Suprapubic skin (tissue), 4 donors: ENCODE data around the gene MDN1. TPM values are rescaled to one million over a fixed set of nuclear protein-coding genes. Genes with fewer than 3 reads are reported as not detected.
A peak's percentile ranks its signal among the peaks of the same experiment; 100 is the strongest.

ENCODE experiments used
- DNase-seq, 2 donors: peaks; one replicate each; pipeline ENCODE4 v3.0.0-alpha.2; 2019; ENCODE audit warnings: low spot score in 2 of 2
- H3K27ac ChIP-seq: fragments of 200-600 bp; sonication (generic); one replicate; pipeline ENCODE4 v1.5.1; 2019
- H3K27me3 ChIP-seq: fragments of 200-600 bp; sonication (generic); one replicate; pipeline ENCODE4 v1.5.1; 2019
- H3K36me3 ChIP-seq: fragments of 200-600 bp; sonication (generic); one replicate; pipeline ENCODE4 v1.5.1; 2019
- H3K4me1 ChIP-seq: fragments of 200-600 bp; sonication (generic); one replicate; pipeline ENCODE4 v1.5.1; 2019
- H3K4me3 ChIP-seq: fragments of 200-600 bp; sonication (generic); one replicate; pipeline ENCODE4 v1.5.1; 2019; ENCODE audit warnings: mild to moderate bottlenecking
- H3K9me3 ChIP-seq: fragments of 200-600 bp; sonication (generic); one replicate; pipeline ENCODE4 v1.5.1; 2019
- EP300 ChIP-seq: sonication (generic); formaldehyde crosslinking; IDR thresholded peaks from one replicate; pipeline ENCODE4 v1.6.1; 2017; ENCODE audit warnings: antibody characterized with exemption
- POLR2A ChIP-seq, 2 donors: fragments of 450-650 bp; IDR thresholded peaks; one replicate each; pipeline ENCODE4 v1.6.1; 2017; ENCODE audit warnings: antibody characterized with exemption in 2 of 2, mild to moderate bottlenecking in 2 of 2, moderate library complexity in 2 of 2
- POLR2AphosphoS5 ChIP-seq, 3 donors: sonication (generic); formaldehyde crosslinking; IDR thresholded peaks; one replicate each; pipeline ENCODE4 v1.6.1; 2017; ENCODE audit warnings: antibody characterized with exemption in 3 of 3
- WGBS: methylation state at CpG from one replicate; pipeline ENCODE4 v1.1.5; 2018; 5-methylcytosine and 5-hydroxymethylcytosine counted together
- total RNA-seq, 4 donors: library from RNA; depleted of rRNA; stranded (reverse); fragments of >200 nt; gene quantifications; one replicate each; pipeline ENCODE4 v1.1.0, GENCODE V29; 2016
- TF ChIP-seq, protein P1 (sequence below), 2 donors: fragments of 200-600 bp in 1 of 2; fragments of 450-650 bp in 1 of 2; sonication (generic) in 1 of 2; IDR thresholded peaks; one replicate each; pipeline ENCODE4 v1.5.1; 2016 to 2019; ENCODE audit warnings: antibody characterized with exemption in 2 of 2, mild to moderate bottlenecking in 1 of 2, moderate library complexity in 1 of 2

MDN1 gene
- total RNA-seq, 4 donors from 2014 or later, result 33.1 to 70.4 (median 44.5) TPM

DNA sequence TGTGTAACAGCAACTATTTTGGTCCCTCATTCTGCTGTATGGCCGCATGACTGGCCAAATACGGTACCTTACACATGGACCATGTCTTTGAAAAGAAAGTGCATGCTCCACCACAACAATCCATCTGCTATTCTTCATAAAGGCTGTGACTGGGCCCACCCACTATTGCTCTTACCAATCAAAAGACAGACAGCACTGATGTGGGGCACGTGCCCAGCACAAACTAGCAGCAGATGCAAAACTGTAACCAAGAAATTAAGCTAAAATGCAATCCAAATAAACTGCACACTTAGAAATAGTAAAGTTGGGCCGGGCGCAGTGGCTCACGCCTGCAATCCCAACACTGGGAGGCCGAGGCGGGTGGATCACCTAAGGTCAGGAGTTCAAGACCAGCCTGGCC is 20.5 kb downstream of the MDN1 start:
- Histone ChIP-seq H3K4me3 (no peak overlapping the region), H3K4me1 (no peaks in the 10 kb centered on the region), H3K27me3 (no peaks in the 10 kb centered on the region), H3K36me3 (peaks cover 56% of the 10 kb centered on the region), H3K9me3 (no peaks in the 10 kb centered on the region), H3K27ac (no peak overlapping the region)
- WGBS, result 89% methylated on average over 8 of the region's 8 CpGs
- no peak for DNase-seq
- TF ChIP-seq, protein P1, sequence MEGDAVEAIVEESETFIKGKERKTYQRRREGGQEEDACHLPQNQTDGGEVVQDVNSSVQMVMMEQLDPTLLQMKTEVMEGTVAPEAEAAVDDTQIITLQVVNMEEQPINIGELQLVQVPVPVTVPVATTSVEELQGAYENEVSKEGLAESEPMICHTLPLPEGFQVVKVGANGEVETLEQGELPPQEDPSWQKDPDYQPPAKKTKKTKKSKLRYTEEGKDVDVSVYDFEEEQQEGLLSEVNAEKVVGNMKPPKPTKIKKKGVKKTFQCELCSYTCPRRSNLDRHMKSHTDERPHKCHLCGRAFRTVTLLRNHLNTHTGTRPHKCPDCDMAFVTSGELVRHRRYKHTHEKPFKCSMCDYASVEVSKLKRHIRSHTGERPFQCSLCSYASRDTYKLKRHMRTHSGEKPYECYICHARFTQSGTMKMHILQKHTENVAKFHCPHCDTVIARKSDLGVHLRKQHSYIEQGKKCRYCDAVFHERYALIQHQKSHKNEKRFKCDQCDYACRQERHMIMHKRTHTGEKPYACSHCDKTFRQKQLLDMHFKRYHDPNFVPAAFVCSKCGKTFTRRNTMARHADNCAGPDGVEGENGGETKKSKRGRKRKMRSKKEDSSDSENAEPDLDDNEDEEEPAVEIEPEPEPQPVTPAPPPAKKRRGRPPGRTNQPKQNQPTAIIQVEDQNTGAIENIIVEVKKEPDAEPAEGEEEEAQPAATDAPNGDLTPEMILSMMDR (IDR thresholded peaks at IDR 0.05), result no peak
- no peak for TF ChIP-seq POLR2A (IDR thresholded peaks at IDR 0.05)
- no peak for TF ChIP-seq POLR2AphosphoS5 (IDR thresholded peaks at IDR 0.05)
- TF ChIP-seq EP300, result no peak

DNA sequence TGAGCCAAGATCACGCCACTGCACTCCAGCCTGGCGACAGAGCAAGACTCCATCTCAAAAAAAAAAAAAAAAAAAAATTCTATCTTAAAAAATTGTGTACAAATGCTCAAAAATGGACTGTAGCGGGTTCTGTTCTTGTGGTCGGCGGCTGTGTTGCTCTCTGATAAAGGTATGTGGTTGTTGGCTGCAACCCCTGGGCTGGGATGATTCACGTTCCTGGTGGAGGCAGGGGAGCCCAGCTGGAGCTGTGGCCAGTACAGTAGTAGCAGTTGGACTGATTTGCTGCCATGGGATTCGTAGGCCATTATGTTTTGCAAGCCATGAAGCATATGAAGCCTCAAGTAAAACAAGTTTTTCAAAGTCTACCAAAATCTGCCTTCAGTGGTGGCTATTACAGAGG is 22.3 kb downstream of the MDN1 start:
- 79% methylated on average over 7 of the region's 7 CpGs for WGBS
- H3K4me1 ChIP-seq, result no peaks in the 10 kb centered on the region
- no peaks in the 10 kb centered on the region for H3K27me3 ChIP-seq
- no peak overlapping the region for H3K27ac ChIP-seq
- TF ChIP-seq POLR2A (IDR thresholded peaks at IDR 0.05) (no peak), POLR2AphosphoS5 (IDR thresholded peaks at IDR 0.05) (no peak), EP300 (no peak)
- TF ChIP-seq, protein P1 (IDR thresholded peaks at IDR 0.05), result no peak
- H3K9me3 ChIP-seq, result no peaks in the 10 kb centered on the region
- no peak overlapping the region for H3K4me3 ChIP-seq
- DNase-seq, result no peak
- peaks cover 64% of the 10 kb centered on the region for H3K36me3 ChIP-seq

DNA sequence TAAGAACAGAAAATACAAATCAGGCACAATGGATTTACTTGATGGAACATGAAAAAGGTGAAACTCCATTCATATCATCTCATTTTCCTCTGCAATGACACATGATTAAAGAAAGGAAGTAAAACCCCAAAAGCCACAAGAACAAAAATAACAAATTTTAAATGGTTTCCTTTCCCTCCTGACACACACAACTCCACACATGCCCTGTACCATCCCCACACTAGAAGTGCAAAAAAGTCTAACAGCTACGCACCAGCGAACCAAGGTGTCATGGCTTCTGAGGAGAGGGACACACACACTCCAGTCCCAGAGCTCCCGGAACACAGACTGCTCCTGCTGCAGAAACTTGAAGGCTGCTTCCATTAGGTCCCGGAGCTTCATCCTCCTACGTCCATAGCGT is 25.3 kb downstream of the MDN1 start:
- Histone ChIP-seq H3K27me3 (no peaks in the 10 kb centered on the region), H3K36me3 (peaks cover 58% of the 10 kb centered on the region), H3K9me3 (no peaks in the 10 kb centered on the region), H3K27ac (no peak overlapping the region), H3K4me3 (no peak overlapping the region), H3K4me1 (no peaks in the 10 kb centered on the region)
- no peak for TF ChIP-seq EP300
- no peak for TF ChIP-seq POLR2AphosphoS5 (IDR thresholded peaks at IDR 0.05)
- TF ChIP-seq, protein P1 (IDR thresholded peaks at IDR 0.05), result no peak
- TF ChIP-seq POLR2A (IDR thresholded peaks at IDR 0.05), result no peak
- no peak for DNase-seq
- WGBS, result 93% methylated on average over 6 of the region's 6 CpGs

DNA sequence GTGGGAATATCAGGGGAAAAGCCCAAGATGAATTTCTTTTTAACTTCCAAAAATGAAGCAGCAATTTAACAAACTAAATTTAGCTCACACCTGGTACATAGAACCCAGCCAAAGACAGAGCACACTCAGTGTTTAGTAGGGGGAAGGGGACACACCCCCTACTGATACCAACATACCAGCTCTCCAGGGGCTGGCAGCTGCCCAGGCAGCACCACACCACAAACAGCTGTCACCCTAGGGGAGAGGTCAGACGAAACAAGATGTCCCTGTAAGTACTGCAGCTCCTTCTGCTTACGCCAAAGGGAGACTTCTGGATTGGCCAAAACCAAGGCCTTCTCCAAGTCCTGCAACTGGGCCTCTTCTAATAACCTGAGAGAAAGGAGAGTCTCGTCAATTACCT is 26.0 kb downstream of the MDN1 start:
- no peaks in the 10 kb centered on the region for H3K9me3 ChIP-seq
- TF ChIP-seq POLR2AphosphoS5 (IDR thresholded peaks at IDR 0.05), result no peak
- no peaks in the 10 kb centered on the region for H3K27me3 ChIP-seq
- peaks cover 59% of the 10 kb centered on the region for H3K36me3 ChIP-seq
- H3K27ac ChIP-seq, result no peak overlapping the region
- whole genome bisulfite sequencing, result 86% methylated on average over 3 of the region's 3 CpGs
- DNase-seq, result no peak
- no peaks in the 10 kb centered on the region for H3K4me1 ChIP-seq
- H3K4me3 ChIP-seq, result no peak overlapping the region

DNA sequence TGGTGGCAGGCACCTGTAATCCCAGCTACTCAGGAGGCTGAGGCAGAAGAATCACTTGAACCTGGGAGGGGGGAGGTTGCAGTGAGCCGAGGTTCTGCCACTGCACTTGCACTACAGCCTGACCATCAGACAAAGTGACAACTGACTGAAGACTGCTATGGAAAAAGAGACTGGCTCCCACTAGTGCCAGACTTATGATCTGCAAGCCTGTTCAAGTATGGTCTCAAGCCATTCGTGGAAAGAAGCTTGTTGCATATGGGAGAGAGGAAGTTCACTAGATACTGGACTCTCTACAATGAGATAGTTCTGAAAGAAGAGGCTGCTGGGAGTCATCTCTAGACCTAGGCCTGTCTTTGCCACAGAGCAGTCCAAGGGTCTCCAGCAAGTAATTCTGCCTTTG is 26.7 kb downstream of the MDN1 start:
- Histone ChIP-seq H3K27ac (no peak overlapping the region), H3K4me3 (no peak overlapping the region), H3K9me3 (no peaks in the 10 kb centered on the region), H3K27me3 (no peaks in the 10 kb centered on the region), H3K4me1 (no peaks in the 10 kb centered on the region), H3K36me3 (peaks cover 61% of the 10 kb centered on the region)
- DNase-seq, result no peak
- TF ChIP-seq, protein P1 (IDR thresholded peaks at IDR 0.05), result peak in 1 of 2 donors; percentile 7
- no peak for TF ChIP-seq POLR2AphosphoS5 (IDR thresholded peaks at IDR 0.05)
- 43% methylated on average over 2 of the region's 2 CpGs for WGBS

DNA sequence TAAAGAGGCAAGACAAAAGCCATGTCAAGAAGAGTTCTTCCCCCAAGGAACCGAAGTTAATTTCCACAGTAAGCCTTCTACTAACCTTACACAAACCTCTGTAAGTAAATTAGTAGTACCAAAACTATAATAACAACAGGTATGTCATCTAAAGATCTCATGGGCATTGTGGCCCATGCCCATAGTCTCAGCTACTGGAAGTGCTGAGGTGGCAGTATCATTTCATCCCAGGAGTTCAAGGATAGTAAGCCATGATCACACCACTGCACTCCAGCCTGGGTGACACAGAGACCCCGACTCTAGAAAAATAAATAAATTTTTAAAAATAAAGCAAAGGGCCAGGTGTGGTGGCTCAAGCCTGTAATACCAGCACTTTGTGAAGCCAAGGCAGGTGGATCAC is 29.2 kb downstream of the MDN1 start:
- Histone ChIP-seq H3K9me3 (no peaks in the 10 kb centered on the region), H3K27ac (no peak overlapping the region), H3K4me1 (no peaks in the 10 kb centered on the region), H3K36me3 (peaks cover 80% of the 10 kb centered on the region), H3K27me3 (no peaks in the 10 kb centered on the region), H3K4me3 (no peak overlapping the region)
- 100% methylated on average over 2 of the region's 2 CpGs for WGBS
- no peak for TF ChIP-seq POLR2AphosphoS5 (IDR thresholded peaks at IDR 0.05)
- TF ChIP-seq POLR2A (IDR thresholded peaks at IDR 0.05), result no peak
- TF ChIP-seq, protein P1 (IDR thresholded peaks at IDR 0.05), result no peak
- TF ChIP-seq EP300, result no peak
- DNase-seq, result no peak
